Right lobe of liver (tissue), 6 donors: ENCODE measurements around the gene C16orf89. TPM values are rescaled to one million over a fixed set of nuclear protein-coding genes. Genes with fewer than 3 reads are reported as not detected.
A peak's percentile ranks its signal among the peaks of the same experiment; 100 is the strongest.
"Not testable (repeated sequence)": the region's sequence is repeated elsewhere in the genome, so short reads cannot be mapped to it uniquely, and the experiment has no call there.

Experiments
- ATAC-seq, 4 donors: fragments of 200-7000 bp; cut with Tn5 transposase; one replicate each; pipeline ENCODE4 v1.9.1; 2020; ENCODE audit warnings: mild to moderate bottlenecking in 4 of 4, moderate library complexity in 4 of 4
- DNase-seq, 3 donors: peaks; one replicate each; pipeline ENCODE4 v3.0.0-alpha.2; 2020
- H3K27ac ChIP-seq, 3 donors: fragments of 200-600 bp; one replicate each; pipeline ENCODE4 v1.8.0; 2022
- H3K27me3 ChIP-seq, 2 donors: fragments of 200-600 bp; one replicate each; pipeline ENCODE4 v1.8.0; 2022
- H3K36me3 ChIP-seq, 4 donors: fragments of 200-600 bp; sonication (generic) in 1 of 4; one replicate each; pipeline versions ENCODE4 v1.5.1 to v1.8.0; 2017 to 2022; ENCODE audit warnings: control low read depth in 1 of 4
- H3K4me1 ChIP-seq, 4 donors: fragments of 200-600 bp; sonication (generic) in 1 of 4; one replicate each; pipeline versions ENCODE4 v1.5.1 to v1.8.0; 2017 to 2022; ENCODE audit warnings: control low read depth in 1 of 4
- H3K4me3 ChIP-seq, 3 donors: fragments of 200-600 bp; one replicate each; pipeline ENCODE4 v1.8.0; 2022
- H3K9me3 ChIP-seq, 4 donors: fragments of 200-600 bp; sonication (generic) in 1 of 4; one replicate each; pipeline versions ENCODE4 v1.5.1 to v1.8.0; 2017 to 2022; ENCODE audit warnings: control low read depth in 1 of 4
- POLR2A ChIP-seq: fragments of 450-650 bp; IDR thresholded peaks from one replicate; pipeline ENCODE4 v1.6.1; 2017; ENCODE audit warnings: antibody characterized with exemption, mild to moderate bottlenecking
- WGBS: methylation state at CpG from one replicate; pipeline ENCODE4 v1.1.6; 2018; ENCODE audit warnings: low coverage, low lambda C conversion rate; ENCODE audit not compliant: insufficient coverage; ENCODE audit errors: missing lambda C conversion rate; 5-methylcytosine and 5-hydroxymethylcytosine counted together
- intact Hi-C, 2 donors: fragments of 100-400 bp; cut with DNase I; formaldehyde crosslinking; loops; one replicate each; pipeline versions ENCODE4 v1.11.2 to v1.14.1; 2022
- total RNA-seq, 6 experiments: library from RNA; depleted of rRNA in 2 of 6; stranded (reverse); fragments of >200 nt in 2 of 6; fragmentation: NEBNext Ultra II Directional in 3 of 6; extraction: Animal tissue kit (Norgen Biotek cat#: 25700) in 3 of 6; gene quantifications; one replicate each; pipeline versions ENCODE4 v1.1.0 to v1.2.4, GENCODE V29; 2016 to 2023
- TF ChIP-seq, protein P1 (sequence below), 4 donors: fragments of 200-600 bp in 3 of 4; fragments of 450-650 bp in 1 of 4; IDR thresholded peaks; one replicate each; pipeline versions ENCODE4 v1.5.1 to v1.8.0; 2016 to 2022; ENCODE audit warnings: antibody characterized with exemption in 4 of 4, mild to moderate bottlenecking in 2 of 4
- donor health status: DM: no; HTN: yes; CAD: no.
- donor health status: DM: no; HTN: no; CAD: no.
- donor health status: DM: no; HTN: no; CAD: no.
- donor health status: DM: no; HTN: yes; CAD: no.
- donor health status: DM: no; HTN: yes; CAD: no.

C16orf89 gene
- total RNA-seq, 6 experiments from 2014 or later: not detected

DNA sequence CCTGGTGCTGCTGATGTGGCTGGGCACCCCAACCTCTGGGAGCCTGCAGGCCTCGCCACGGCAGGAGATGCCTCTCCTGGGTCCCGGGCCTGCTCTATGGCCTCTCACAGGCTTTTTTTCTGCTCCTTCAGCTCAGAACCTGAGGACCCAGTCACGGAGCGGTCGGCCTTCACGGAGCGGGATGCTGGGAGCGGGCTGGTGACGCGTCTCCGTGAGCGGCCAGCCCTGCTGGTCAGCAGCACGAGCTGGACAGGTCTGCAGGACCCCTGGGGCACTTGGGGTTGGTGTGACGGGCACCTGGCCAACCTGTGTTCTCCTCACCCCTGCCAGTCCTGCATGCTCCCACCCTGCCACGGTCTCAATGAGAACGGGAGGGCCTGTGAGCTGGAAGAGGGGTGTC lies 12.9 kb upstream of the C16orf89 start:
- Histone ChIP-seq H3K36me3 (peaks cover 0 to 20% (median 2%) of the 10 kb centered on the region in 4 donors), H3K27me3 (no peaks in the 10 kb centered on the region), H3K27ac (no peak overlapping the region), H3K4me3 (no peak overlapping the region), H3K9me3 (no peaks in the 10 kb centered on the region), H3K4me1 (no peaks in the 10 kb centered on the region)
- intact Hi-C loops: no loop called here
- ATAC-seq: no peak
- 58% methylated on average over 3 of the region's 17 CpGs for WGBS
- no peak for DNase-seq
- TF ChIP-seq POLR2A: no peak
- TF ChIP-seq, protein P1, sequence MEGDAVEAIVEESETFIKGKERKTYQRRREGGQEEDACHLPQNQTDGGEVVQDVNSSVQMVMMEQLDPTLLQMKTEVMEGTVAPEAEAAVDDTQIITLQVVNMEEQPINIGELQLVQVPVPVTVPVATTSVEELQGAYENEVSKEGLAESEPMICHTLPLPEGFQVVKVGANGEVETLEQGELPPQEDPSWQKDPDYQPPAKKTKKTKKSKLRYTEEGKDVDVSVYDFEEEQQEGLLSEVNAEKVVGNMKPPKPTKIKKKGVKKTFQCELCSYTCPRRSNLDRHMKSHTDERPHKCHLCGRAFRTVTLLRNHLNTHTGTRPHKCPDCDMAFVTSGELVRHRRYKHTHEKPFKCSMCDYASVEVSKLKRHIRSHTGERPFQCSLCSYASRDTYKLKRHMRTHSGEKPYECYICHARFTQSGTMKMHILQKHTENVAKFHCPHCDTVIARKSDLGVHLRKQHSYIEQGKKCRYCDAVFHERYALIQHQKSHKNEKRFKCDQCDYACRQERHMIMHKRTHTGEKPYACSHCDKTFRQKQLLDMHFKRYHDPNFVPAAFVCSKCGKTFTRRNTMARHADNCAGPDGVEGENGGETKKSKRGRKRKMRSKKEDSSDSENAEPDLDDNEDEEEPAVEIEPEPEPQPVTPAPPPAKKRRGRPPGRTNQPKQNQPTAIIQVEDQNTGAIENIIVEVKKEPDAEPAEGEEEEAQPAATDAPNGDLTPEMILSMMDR (IDR thresholded peaks at IDR 0.05): no peak

DNA sequence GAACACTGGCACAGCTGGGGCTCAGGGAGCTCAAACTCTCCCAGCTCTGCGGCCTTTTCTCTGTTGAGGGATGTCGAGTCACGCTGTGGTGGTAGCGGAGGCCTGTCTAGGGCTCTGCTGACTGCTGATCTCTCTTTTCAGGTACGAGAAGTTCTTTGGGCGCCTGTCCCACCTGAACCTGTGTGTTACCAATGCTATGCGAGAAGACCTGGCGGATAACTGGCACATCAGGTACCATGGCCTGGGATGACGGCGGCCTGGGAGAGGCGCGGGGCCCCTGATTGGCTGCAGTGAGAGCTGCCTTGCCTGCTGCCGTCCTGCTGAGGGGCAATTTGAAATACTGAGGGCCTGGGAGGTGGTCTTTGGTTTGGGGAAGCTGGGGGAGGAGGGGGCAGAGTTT lies 11.5 kb upstream of the C16orf89 start:
- peaks cover 0 to 17% (median 2%) of the 10 kb centered on the region in 4 donors for H3K36me3 ChIP-seq
- H3K4me3 ChIP-seq: no peak overlapping the region
- intact Hi-C loops: no loop called here
- H3K4me1 ChIP-seq: peaks cover 0 to 6% (median 0%) of the 10 kb centered on the region in 4 donors
- TF ChIP-seq, protein P1 (IDR thresholded peaks at IDR 0.05): no peak
- TF ChIP-seq POLR2A: no peak
- ATAC-seq (no peak), DNase-seq (no peak)
- no peak overlapping the region for H3K27ac ChIP-seq
- 96% methylated on average over 7 of the region's 13 CpGs for WGBS
- H3K9me3 ChIP-seq: no peaks in the 10 kb centered on the region
- H3K27me3 ChIP-seq: no peaks in the 10 kb centered on the region

GRCh38 chr16:5075637-5076036 lies 9.9 kb upstream of the C16orf89 start:
- no peaks in the 10 kb centered on the region for H3K27me3 ChIP-seq
- intact Hi-C loops: no loop called here
- ATAC-seq (no peak), DNase-seq (no peak)
- no peak overlapping the region for H3K4me3 ChIP-seq
- H3K36me3 ChIP-seq: peaks cover 0 to 17% (median 2%) of the 10 kb centered on the region in 4 donors
- 92% methylated on average over 2 of the region's 5 CpGs for WGBS
- no peak overlapping the region for H3K27ac ChIP-seq
- TF ChIP-seq, protein P1 (IDR thresholded peaks at IDR 0.05): no peak
- TF ChIP-seq POLR2A: no peak
- peaks cover 0 to 13% (median 0%) of the 10 kb centered on the region in 4 donors for H3K4me1 ChIP-seq
- no peaks in the 10 kb centered on the region for H3K9me3 ChIP-seq

- ATAC-seq: not testable (repeated sequence)
Observed at GRCh38 chr16:5073771-5074170, 8.0 kb upstream of the C16orf89 start.

DNA sequence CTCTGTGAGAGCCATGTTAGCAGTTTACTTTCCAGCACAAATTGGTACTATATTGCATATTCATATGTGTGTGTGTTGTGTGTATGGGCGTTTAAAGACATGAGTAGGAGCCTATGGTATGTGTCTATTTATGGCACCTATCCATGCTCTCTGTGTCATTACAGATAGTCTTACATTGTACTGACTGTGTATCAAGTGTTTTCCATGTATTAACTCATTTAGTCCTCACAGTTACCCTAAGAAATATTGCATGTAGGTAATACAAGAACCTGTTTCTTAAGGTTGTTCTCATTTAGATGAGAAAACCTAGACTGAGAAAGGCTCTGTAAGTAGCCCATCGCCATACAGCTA lies 7.5 kb upstream of the C16orf89 start:
- Histone ChIP-seq H3K27ac (no peak overlapping the region), H3K4me3 (no peak overlapping the region), H3K36me3 (peaks cover 0 to 13% (median 2%) of the 10 kb centered on the region in 4 donors), H3K4me1 (peaks cover 0 to 13% (median 0%) of the 10 kb centered on the region in 4 donors), H3K27me3 (no peaks in the 10 kb centered on the region), H3K9me3 (no peaks in the 10 kb centered on the region)
- no peak for TF ChIP-seq POLR2A
- TF ChIP-seq, protein P1 (IDR thresholded peaks at IDR 0.05): no peak
- 75% methylated on average over 2 of the region's 2 CpGs for WGBS
- intact Hi-C loops: no loop called here
- ATAC-seq (no peak), DNase-seq (no peak)

More at GRCh38 chr16:5073771-5074170, 8.0 kb upstream of the C16orf89 start:
- intact Hi-C loops, H3K27ac ChIP-seq, H3K9me3 ChIP-seq, H3K27me3 ChIP-seq, H3K4me3 ChIP-seq: not testable (repeated sequence)
- DNase-seq: peak in 1 of 3 donors; percentile 27
- Histone ChIP-seq H3K4me1 (peaks cover 0 to 13% (median 0%) of the 10 kb centered on the region in 4 donors), H3K36me3 (peaks cover 0 to 13% (median 2%) of the 10 kb centered on the region in 4 donors)
- WGBS: 93% methylated on average over 10 of the region's 15 CpGs
